Brain microvascular endothelial cell (primary cell): ENCODE results near the gene COL9A3.

Experiments used
- DNase-seq: peaks from one replicate; pipeline ENCODE4 v3.0.0-alpha.2; 2020
- H3K27ac ChIP-seq: fragments of 250-450 bp; sonication (Bioruptor Pico); 2 replicates; pipeline ENCODE4 v1.5.1; 2020; ENCODE audit warnings: mild to moderate bottlenecking, moderate library complexity
- H3K27me3 ChIP-seq: fragments of 250-450 bp; sonication (Bioruptor Pico); replicated peaks from 2 replicates; pipeline ENCODE4 v1.5.1; 2020; ENCODE audit warnings: mild to moderate bottlenecking
- H3K36me3 ChIP-seq: fragments of 250-450 bp; sonication (Bioruptor Pico); replicated peaks from 2 replicates; pipeline ENCODE4 v1.5.1; 2020; ENCODE audit warnings: mild to moderate bottlenecking
- H3K4me3 ChIP-seq: 2 replicates; pipeline ENCODE4 v1.5.1; 2011; ENCODE audit warnings: low read depth, mild to moderate bottlenecking, control low read depth, low read length, moderate library complexity
- CTCF ChIP-seq: IDR thresholded peaks from 2 replicates; pipeline ENCODE4 v1.5.1; 2011; ENCODE audit warnings: low read depth, mild to moderate bottlenecking, moderate library complexity, low read length, control low read depth, inconsistent platforms; ENCODE audit errors: missing control alignments
- in situ Hi-C: cut with HindIII; loops from 2 replicates; pipeline ENCODE4 v1.10.0; 2017; ENCODE audit warnings: low sequenced_read_pairs, low pct_ligation_motif_present

The COL9A3 gene

GRCh38 chr20:62813588-62813987 is 3.3 kb upstream of the COL9A3 start:
- peaks cover 20% of the 10 kb centered on the region for H3K27me3 ChIP-seq
- TF ChIP-seq CTCF = no peak
- no peak for DNase-seq
- no peak overlapping the region for H3K4me3 ChIP-seq
- in situ Hi-C loops = no loop called here
- no peak overlapping the region for H3K27ac ChIP-seq
- peaks cover 35% of the 10 kb centered on the region for H3K36me3 ChIP-seq

- peaks cover 32% of the 10 kb centered on the region for H3K36me3 ChIP-seq
Measured at GRCh38 chr20:62814060-62814708, 2.7 kb upstream of the COL9A3 start.

GRCh38 chr20:62814709-62815065 is 2.2 kb upstream of the COL9A3 start:
- Histone ChIP-seq H3K27ac (no peak overlapping the region), H3K36me3 (peaks cover 27% of the 10 kb centered on the region), H3K4me3 (no peak overlapping the region), H3K27me3 (peaks cover 20% of the 10 kb centered on the region)
- no peak for DNase-seq
- in situ Hi-C loops = no loop called here
- no peak for TF ChIP-seq CTCF

More at GRCh38 chr20:62814060-62814708, 2.7 kb upstream of the COL9A3 start:
- no peak overlapping the region for H3K27ac ChIP-seq
- TF ChIP-seq CTCF = no peak
- DNase-seq = no peak
- in situ Hi-C loops = no loop called here
- no peak overlapping the region for H3K4me3 ChIP-seq
- H3K27me3 ChIP-seq = peaks cover 20% of the 10 kb centered on the region

GRCh38 chr20:62815066-62815991 is 1.5 kb upstream of the COL9A3 start:
- H3K4me3 ChIP-seq = no peak overlapping the region
- peaks cover 22% of the 10 kb centered on the region for H3K36me3 ChIP-seq
- no peak for TF ChIP-seq CTCF
- in situ Hi-C loops = no loop called here
- peaks cover 20% of the 10 kb centered on the region for H3K27me3 ChIP-seq
- DNase-seq = no peak
- no peak overlapping the region for H3K27ac ChIP-seq

GRCh38 chr20:62816031-62816883 is 593 bp upstream of the COL9A3 start:
- no peak for DNase-seq
- Histone ChIP-seq H3K4me3 (no peak overlapping the region), H3K27me3 (peaks cover 20% of the 10 kb centered on the region), H3K27ac (no peak overlapping the region), H3K36me3 (peaks cover 14% of the 10 kb centered on the region)
- in situ Hi-C loops = no loop called here
- TF ChIP-seq CTCF = no peak
